IMR-90 (cell line): ENCODE data around the gene NCAPG2.

Experiments used
- BHLHE40 ChIP-seq: fragments of 150-350 bp; IDR thresholded peaks from 2 replicates; pipeline ENCODE4 v1.6.1; 2016; ENCODE audit warnings: mild to moderate bottlenecking, low read depth, low read length
- CEBPB ChIP-seq: IDR thresholded peaks from 2 replicates; pipeline ENCODE4 v1.6.1; 2012; ENCODE audit warnings: low read depth, low read length, improper control_type of control experiment
- CHD1 ChIP-seq: IDR thresholded peaks from 2 replicates; pipeline ENCODE4 v1.6.1; 2012; ENCODE audit warnings: low read depth, low read length, improper control_type of control experiment
- FOS ChIP-seq: fragments of 150-350 bp; IDR thresholded peaks from 2 replicates; pipeline ENCODE4 v1.6.1; 2016; ENCODE audit warnings: low read depth, low read length
- MAZ ChIP-seq: IDR thresholded peaks from 2 replicates; pipeline ENCODE4 v1.6.1; 2012; ENCODE audit warnings: low read depth, mild to moderate bottlenecking, low read length, improper control_type of control experiment, moderate library complexity, borderline replicate concordance
- MXI1 ChIP-seq: IDR thresholded peaks from 2 replicates; pipeline ENCODE4 v1.6.1; 2012; ENCODE audit warnings: low read depth, mild to moderate bottlenecking, low read length, moderate library complexity, borderline replicate concordance
- POLR2A ChIP-seq: IDR thresholded peaks from 2 replicates; pipeline ENCODE4 v1.6.1; 2012; ENCODE audit warnings: mild to moderate bottlenecking, low read depth, low read length
- RAD21 ChIP-seq: IDR thresholded peaks from 2 replicates; pipeline ENCODE4 v1.6.1; 2012; ENCODE audit warnings: low read length, improper control_type of control experiment
- RCOR1 ChIP-seq: IDR thresholded peaks from 2 replicates; pipeline ENCODE4 v1.6.1; 2012; ENCODE audit warnings: mild to moderate bottlenecking, low read length, improper control_type of control experiment; ENCODE audit not compliant: insufficient replicate concordance
- RFX5 ChIP-seq: IDR thresholded peaks from 2 replicates; pipeline ENCODE4 v1.8.0; 2012; ENCODE audit warnings: low read depth, mild to moderate bottlenecking, low read length, moderate library complexity
- SMC3 ChIP-seq: fragments of 150-350 bp; IDR thresholded peaks from 2 replicates; pipeline ENCODE4 v1.6.1; 2016; ENCODE audit warnings: low read depth, mild to moderate bottlenecking, antibody characterized with exemption, low read length, moderate library complexity
- TF ChIP-seq, protein P1 (sequence below): conservative IDR thresholded peaks from 2 replicates; pipeline ENCODE4 v1.5.1; 2012; ENCODE audit warnings: mild to moderate bottlenecking, low read depth, low read length, improper control_type of control experiment
- TF ChIP-seq, protein P2 (sequence below): fragments of 150-350 bp; IDR thresholded peaks from 2 replicates; pipeline ENCODE4 v1.6.1; 2017; ENCODE audit warnings: mild to moderate bottlenecking, antibody characterized with exemption, low read length, low read depth
- TF ChIP-seq, protein P3 (sequence below): fragments of 150-350 bp; IDR thresholded peaks from 2 replicates; pipeline ENCODE4 v1.6.1; 2016; ENCODE audit warnings: low read depth, mild to moderate bottlenecking, low read length, moderate library complexity, borderline replicate concordance

DNA sequence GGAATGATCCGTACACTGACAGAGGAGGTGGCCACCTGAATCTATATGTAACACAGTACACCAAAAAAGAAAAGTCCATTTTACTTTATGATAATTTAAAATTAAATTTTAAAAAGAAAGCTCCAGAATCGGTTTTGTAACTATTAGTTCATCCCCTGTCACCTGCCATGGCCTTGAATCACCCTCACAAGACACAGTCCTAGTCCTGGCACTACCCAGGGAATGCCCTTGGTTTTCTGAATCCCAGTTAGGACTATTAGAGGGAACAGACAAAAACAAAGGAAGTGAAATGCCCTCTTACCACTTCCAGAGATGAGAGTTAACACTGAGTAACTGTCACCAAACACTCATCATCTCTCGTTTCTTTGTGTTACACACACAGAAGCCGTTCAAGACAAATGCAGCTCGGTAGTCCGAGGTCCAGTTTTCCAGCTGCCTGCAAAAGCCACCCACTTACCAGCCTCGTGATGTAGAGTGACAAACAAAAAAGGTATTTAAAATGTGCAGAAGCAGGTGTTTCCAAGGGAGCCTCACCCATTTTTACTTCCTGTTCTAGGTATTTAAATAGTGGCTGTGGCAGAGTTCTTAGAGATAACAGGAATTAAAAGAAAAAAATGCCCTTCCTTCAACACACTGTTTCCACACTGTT lies 123.0 kb downstream of the NCAPG2 start:
- TF ChIP-seq, protein P1, sequence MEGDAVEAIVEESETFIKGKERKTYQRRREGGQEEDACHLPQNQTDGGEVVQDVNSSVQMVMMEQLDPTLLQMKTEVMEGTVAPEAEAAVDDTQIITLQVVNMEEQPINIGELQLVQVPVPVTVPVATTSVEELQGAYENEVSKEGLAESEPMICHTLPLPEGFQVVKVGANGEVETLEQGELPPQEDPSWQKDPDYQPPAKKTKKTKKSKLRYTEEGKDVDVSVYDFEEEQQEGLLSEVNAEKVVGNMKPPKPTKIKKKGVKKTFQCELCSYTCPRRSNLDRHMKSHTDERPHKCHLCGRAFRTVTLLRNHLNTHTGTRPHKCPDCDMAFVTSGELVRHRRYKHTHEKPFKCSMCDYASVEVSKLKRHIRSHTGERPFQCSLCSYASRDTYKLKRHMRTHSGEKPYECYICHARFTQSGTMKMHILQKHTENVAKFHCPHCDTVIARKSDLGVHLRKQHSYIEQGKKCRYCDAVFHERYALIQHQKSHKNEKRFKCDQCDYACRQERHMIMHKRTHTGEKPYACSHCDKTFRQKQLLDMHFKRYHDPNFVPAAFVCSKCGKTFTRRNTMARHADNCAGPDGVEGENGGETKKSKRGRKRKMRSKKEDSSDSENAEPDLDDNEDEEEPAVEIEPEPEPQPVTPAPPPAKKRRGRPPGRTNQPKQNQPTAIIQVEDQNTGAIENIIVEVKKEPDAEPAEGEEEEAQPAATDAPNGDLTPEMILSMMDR = no peak
- TF ChIP-seq MAZ (no peak), RCOR1 (no peak), MXI1 (no peak), POLR2A (no peak), FOS (no peak), SMC3 (no peak), RAD21 (no peak), BHLHE40 (no peak), CEBPB (no peak), RFX5 (no peak), CHD1 (no peak)
- TF ChIP-seq, protein P2, sequence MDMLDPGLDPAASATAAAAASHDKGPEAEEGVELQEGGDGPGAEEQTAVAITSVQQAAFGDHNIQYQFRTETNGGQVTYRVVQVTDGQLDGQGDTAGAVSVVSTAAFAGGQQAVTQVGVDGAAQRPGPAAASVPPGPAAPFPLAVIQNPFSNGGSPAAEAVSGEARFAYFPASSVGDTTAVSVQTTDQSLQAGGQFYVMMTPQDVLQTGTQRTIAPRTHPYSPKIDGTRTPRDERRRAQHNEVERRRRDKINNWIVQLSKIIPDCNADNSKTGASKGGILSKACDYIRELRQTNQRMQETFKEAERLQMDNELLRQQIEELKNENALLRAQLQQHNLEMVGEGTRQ = no peak
- TF ChIP-seq, protein P3, sequence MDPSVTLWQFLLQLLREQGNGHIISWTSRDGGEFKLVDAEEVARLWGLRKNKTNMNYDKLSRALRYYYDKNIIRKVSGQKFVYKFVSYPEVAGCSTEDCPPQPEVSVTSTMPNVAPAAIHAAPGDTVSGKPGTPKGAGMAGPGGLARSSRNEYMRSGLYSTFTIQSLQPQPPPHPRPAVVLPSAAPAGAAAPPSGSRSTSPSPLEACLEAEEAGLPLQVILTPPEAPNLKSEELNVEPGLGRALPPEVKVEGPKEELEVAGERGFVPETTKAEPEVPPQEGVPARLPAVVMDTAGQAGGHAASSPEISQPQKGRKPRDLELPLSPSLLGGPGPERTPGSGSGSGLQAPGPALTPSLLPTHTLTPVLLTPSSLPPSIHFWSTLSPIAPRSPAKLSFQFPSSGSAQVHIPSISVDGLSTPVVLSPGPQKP = no peak
